HepG2 (cell line): ENCODE data around the gene ACSM6. TPM values are rescaled to one million over a fixed set of nuclear protein-coding genes. Genes with fewer than 3 reads are reported as not detected.

Experiments used
- ATAC-seq: fragments of 200-7000 bp; cut with Tn5 transposase; 3 replicates; pipeline ENCODE4 v1.9.1; 2020; ENCODE audit warnings: mild to moderate bottlenecking, moderate library complexity
- BruUV-seq: library from RNA; stranded (reverse); fragments of 400-500 nt; replicated peaks from 2 replicates; lab custom pipeline; 2021; lab: Mats Ljungman, UMichigan
- CTCF ChIA-PET: fragments of 300-600 bp; formaldehyde crosslinking; extraction: SDS; loops from one replicate; lab custom pipeline; 2021; ENCODE audit warnings: low total read pairs, inconsistent platforms, low intra/inter-chr PET ratio; lab: Yijun Ruan, JAX
- POLR2A ChIA-PET: fragments of 350-600 bp; sonication (Branson Sonifier 250); formaldehyde crosslinking; loops from one replicate; lab custom pipeline; 2020; ENCODE audit warnings: antibody characterized with exemption, inconsistent platforms; lab: Yijun Ruan, JAX
- DNase-seq: peaks from one replicate; pipeline ENCODE4 v3.0.0-alpha.2; 2015; ENCODE audit warnings: low spot score
- FAIRE-seq: peaks from 3 replicates; lab custom pipeline; 2011; peaks lifted over from hg19 to GRCh38; lab: Jason Lieb, UNC
- H2AFZ ChIP-seq: one replicate; pipeline ENCODE4 v1.6.1; 2011; ENCODE audit warnings: low read length, inconsistent platforms
- H3K27ac ChIP-seq: fragments of 300-600 bp; 3 replicates; pipeline ENCODE4 v1.8.0; 2011; ENCODE audit warnings: mixed run types, mild to moderate bottlenecking, mixed read lengths, low read length, inconsistent platforms; ENCODE audit not compliant: insufficient read depth; ENCODE audit errors: extremely low read length
- H3K27me3 ChIP-seq, 2 experiments: fragments of 200-600 bp in 1 of 2; 2 replicates in 1 of 2; 3 replicates in 1 of 2; pipeline versions ENCODE4 v1.6.0 to v1.8.0; 2011; ENCODE audit warnings: low read length in 2 of 2, mild to moderate bottlenecking in 2 of 2, moderate library complexity in 2 of 2, inconsistent platforms in 1 of 2; ENCODE audit not compliant: insufficient read depth in 2 of 2, control insufficient read depth in 1 of 2
- H3K36me3 ChIP-seq, 2 experiments: fragments of 200-600 bp in 1 of 2; replicated peaks in 1 of 2; 2 replicates in 1 of 2; 3 replicates in 1 of 2; pipeline versions ENCODE4 v1.5.1 to v1.8.0; 2011; ENCODE audit warnings: low read length in 2 of 2, inconsistent platforms in 1 of 2; ENCODE audit not compliant: insufficient read depth in 2 of 2, control insufficient read depth in 1 of 2
- H3K4me1 ChIP-seq: 2 replicates; pipeline ENCODE4 v1.5.1; 2012; ENCODE audit warnings: low read length, inconsistent platforms; ENCODE audit not compliant: insufficient read depth
- H3K4me2 ChIP-seq: 2 replicates; pipeline ENCODE4 v1.6.0; 2011; ENCODE audit warnings: low read depth, low read length, inconsistent platforms
- H3K4me3 ChIP-seq, 3 experiments: fragments of 200-600 bp in 1 of 3; sonication (generic), shearing (Covaris generic) in 1 of 3; replicated peaks in 1 of 3; 2 replicates each; pipeline ENCODE4 v1.5.1; 2011 to 2016; ENCODE audit warnings: low read length in 3 of 3, inconsistent platforms in 2 of 3, low read depth in 2 of 3, mild to moderate bottlenecking in 2 of 3, control low read depth in 1 of 3, mixed read lengths in 1 of 3; ENCODE audit not compliant: insufficient read depth in 1 of 3
- H3K79me2 ChIP-seq: one replicate; pipeline ENCODE4 v1.6.1; 2011; ENCODE audit warnings: low read length, inconsistent platforms; ENCODE audit not compliant: insufficient read depth
- H3K9ac ChIP-seq: 2 replicates; pipeline ENCODE4 v1.6.0; 2011; ENCODE audit warnings: mild to moderate bottlenecking, low read depth, low read length, inconsistent platforms; ENCODE audit not compliant: insufficient read depth
- H3K9me3 ChIP-seq: 2 replicates; pipeline ENCODE4 v1.5.1; 2012; ENCODE audit warnings: mild to moderate bottlenecking, low read length
- H4K20me1 ChIP-seq: 2 replicates; pipeline ENCODE4 v1.6.0; 2011; ENCODE audit warnings: inconsistent platforms, mild to moderate bottlenecking, low read length, moderate library complexity; ENCODE audit not compliant: insufficient read depth
- KAT8 ChIP-seq: IDR thresholded peaks from 2 replicates; pipeline ENCODE4 v1.6.1; 2016; ENCODE audit warnings: missing genetic modification reagents, missing compliant biosample characterization
- WGBS: methylation state at CpG from one replicate; pipeline ENCODE4 v1.1.6; 2017; ENCODE audit warnings: low lambda C conversion rate; 5-methylcytosine and 5-hydroxymethylcytosine counted together
- in situ Hi-C: cut with HindIII; loops from 2 replicates; pipeline ENCODE4 v1.10.0; 2017; ENCODE audit warnings: low pct_unique_long_range_greater_than_20kb; ENCODE audit not compliant: extremely low pct_ligation_motif_present
- intact Hi-C: fragments of 100-400 bp; cut with micrococcal nuclease; formaldehyde crosslinking; loops from one replicate; pipeline ENCODE4 v1.10.0; 2022; ENCODE audit not compliant: unreplicated experiment
- polyA plus RNA-seq, 8 experiments: library from polyadenylated mRNA; depleted of rRNA in 3 of 8; stranded (reverse) in 7 of 8; unstranded in 1 of 8; fragments of >200 nt; fragmentation: Illumina TruSeq in 4 of 8; extraction: Trizol in 4 of 8; gene quantifications; 2 replicates each; pipeline versions ENCODE4 v1.2.1 to v1.2.3, GENCODE V29; 2011 to 2016; ENCODE audit warnings: low read depth in 4 of 8, missing spikeins in 1 of 8, mixed read lengths in 1 of 8; ENCODE audit not compliant: insufficient read depth in 1 of 8
- total RNA-seq, 5 experiments: library from RNA; depleted of rRNA; stranded (reverse); fragments of >200 nt; fragmentation: Illumina TruSeq; extraction: Trizol; gene quantifications; 2 replicates each; pipeline ENCODE4 v1.2.3, GENCODE V29; 2016; ENCODE audit warnings: low read depth in 1 of 5
- TF ChIP-seq, protein P1 (sequence below): sonication (generic); formaldehyde crosslinking; IDR thresholded peaks from 2 replicates; pipeline ENCODE4 v1.4.0; 2020; ENCODE audit warnings: mild to moderate bottlenecking, missing genetic modification reagents, borderline replicate concordance
- TF ChIP-seq, protein P2 (sequence below): IDR thresholded peaks from 2 replicates; pipeline ENCODE4 v1.6.1; 2016; ENCODE audit warnings: control low read depth
- TF ChIP-seq, protein P3 (sequence below), 2 experiments: fragments of 450-650 bp in 1 of 2; sonication (generic) in 1 of 2; formaldehyde crosslinking in 1 of 2; IDR thresholded peaks; 2 replicates each; pipeline versions ENCODE4 v1.6.1 to v1.8.0; 2016 to 2022; ENCODE audit warnings: antibody characterized with exemption in 1 of 2, mild to moderate bottlenecking in 1 of 2, missing genetic modification reagents in 1 of 2

Gene ACSM6
- total and polyA plus RNA-seq, 2 of the 13 experiments (the other 11 are each of a cell fraction or from before 2014, with no cell fraction given) = not detected

- TF ChIP-seq, protein P1, sequence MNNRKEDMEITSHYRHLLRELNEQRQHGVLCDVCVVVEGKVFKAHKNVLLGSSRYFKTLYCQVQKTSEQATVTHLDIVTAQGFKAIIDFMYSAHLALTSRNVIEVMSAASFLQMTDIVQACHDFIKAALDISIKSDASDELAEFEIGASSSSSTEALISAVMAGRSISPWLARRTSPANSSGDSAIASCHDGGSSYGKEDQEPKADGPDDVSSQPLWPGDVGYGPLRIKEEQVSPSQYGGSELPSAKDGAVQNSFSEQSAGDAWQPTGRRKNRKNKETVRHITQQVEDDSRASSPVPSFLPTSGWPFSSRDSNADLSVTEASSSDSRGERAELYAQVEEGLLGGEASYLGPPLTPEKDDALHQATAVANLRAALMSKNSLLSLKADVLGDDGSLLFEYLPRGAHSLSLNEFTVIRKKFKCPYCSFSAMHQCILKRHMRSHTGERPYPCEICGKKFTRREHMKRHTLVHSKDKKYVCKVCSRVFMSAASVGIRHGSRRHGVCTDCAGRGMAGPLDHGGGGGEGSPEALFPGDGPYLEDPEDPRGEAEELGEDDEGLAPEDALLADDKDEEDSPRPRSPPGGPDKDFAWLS (CRISPR knock-in tag) = no peak
- TF ChIP-seq, protein P2, sequence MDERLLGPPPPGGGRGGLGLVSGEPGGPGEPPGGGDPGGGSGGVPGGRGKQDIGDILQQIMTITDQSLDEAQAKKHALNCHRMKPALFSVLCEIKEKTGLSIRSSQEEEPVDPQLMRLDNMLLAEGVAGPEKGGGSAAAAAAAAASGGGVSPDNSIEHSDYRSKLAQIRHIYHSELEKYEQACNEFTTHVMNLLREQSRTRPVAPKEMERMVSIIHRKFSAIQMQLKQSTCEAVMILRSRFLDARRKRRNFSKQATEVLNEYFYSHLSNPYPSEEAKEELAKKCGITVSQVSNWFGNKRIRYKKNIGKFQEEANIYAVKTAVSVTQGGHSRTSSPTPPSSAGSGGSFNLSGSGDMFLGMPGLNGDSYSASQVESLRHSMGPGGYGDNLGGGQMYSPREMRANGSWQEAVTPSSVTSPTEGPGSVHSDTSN (CRISPR knock-in tag) = no peak
Measured at GRCh38 chr10:95208702-95209391, 14.8 kb downstream of the ACSM6 start (continued).

DNA sequence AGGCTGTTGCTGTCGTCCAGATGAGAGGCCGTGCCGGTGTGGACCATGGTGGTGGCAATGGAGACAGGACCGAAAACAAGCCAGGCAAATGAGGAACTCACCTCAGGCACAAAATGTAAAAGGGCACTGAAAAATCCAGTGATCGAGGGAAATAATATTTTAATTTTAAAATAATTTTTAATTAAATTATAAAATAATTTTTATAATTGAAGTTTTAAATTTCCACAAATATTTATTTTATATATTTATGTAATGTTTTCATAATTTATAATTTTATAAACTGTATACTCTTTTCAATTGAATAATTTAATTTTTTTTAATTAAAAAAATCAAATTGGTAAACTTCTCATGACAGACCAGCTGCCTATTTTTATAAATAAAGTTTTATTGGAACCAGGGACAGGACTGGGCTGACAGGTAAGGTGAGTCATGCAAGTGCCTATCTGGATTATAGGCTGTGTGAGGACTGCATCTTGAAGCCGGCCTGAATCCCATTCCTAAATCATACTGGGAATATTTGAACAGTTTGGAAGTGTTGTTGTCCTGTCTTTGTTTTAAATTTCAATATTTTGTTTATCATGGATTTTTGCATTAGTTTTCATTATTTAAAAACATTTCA is 15.6 kb downstream of the ACSM6 start:
- Histone ChIP-seq H3K4me1 (no peaks in the 10 kb centered on the region), H3K27me3 (no peaks in the 10 kb centered on the region), H3K79me2 (no peaks in the 10 kb centered on the region), H3K4me2 (no peak overlapping the region), H3K4me3 (no peak overlapping the region), H3K9ac (no peak overlapping the region), H3K36me3 (no peaks in the 10 kb centered on the region), H4K20me1 (no peaks in the 10 kb centered on the region), H2AFZ (peak overlapping the region; percentile 54), H3K9me3 (no peaks in the 10 kb centered on the region), H3K27ac (no peak overlapping the region)
- CTCF ChIA-PET = no interaction called here
- DNase-seq (no peak), FAIRE-seq (no peak), ATAC-seq (no peak)
- in situ Hi-C loops = no loop called here
- BruUV-seq = no TSS peak
- TF ChIP-seq, protein P3, sequence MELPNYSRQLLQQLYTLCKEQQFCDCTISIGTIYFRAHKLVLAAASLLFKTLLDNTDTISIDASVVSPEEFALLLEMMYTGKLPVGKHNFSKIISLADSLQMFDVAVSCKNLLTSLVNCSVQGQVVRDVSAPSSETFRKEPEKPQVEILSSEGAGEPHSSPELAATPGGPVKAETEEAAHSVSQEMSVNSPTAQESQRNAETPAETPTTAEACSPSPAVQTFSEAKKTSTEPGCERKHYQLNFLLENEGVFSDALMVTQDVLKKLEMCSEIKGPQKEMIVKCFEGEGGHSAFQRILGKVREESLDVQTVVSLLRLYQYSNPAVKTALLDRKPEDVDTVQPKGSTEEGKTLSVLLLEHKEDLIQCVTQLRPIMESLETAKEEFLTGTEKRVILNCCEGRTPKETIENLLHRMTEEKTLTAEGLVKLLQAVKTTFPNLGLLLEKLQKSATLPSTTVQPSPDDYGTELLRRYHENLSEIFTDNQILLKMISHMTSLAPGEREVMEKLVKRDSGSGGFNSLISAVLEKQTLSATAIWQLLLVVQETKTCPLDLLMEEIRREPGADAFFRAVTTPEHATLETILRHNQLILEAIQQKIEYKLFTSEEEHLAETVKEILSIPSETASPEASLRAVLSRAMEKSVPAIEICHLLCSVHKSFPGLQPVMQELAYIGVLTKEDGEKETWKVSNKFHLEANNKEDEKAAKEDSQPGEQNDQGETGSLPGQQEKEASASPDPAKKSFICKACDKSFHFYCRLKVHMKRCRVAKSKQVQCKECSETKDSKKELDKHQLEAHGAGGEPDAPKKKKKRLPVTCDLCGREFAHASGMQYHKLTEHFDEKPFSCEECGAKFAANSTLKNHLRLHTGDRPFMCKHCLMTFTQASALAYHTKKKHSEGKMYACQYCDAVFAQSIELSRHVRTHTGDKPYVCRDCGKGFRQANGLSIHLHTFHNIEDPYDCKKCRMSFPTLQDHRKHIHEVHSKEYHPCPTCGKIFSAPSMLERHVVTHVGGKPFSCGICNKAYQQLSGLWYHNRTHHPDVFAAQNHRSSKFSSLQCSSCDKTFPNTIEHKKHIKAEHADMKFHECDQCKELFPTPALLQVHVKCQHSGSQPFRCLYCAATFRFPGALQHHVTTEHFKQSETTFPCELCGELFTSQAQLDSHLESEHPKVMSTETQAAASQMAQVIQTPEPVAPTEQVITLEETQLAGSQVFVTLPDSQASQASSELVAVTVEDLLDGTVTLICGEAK (IDR thresholded peaks at IDR 0.05) = peak; percentile 16; the same call in 1 of the 2 replicates
- TF ChIP-seq, protein P3 (CRISPR knock-in tag; IDR thresholded peaks at IDR 0.05) = no peak
- TF ChIP-seq KAT8 (CRISPR knock-in tag) = no peak
- intact Hi-C loops = no loop called here
- WGBS = 95% methylated on average over 6 of the region's 6 CpGs
- POLR2A ChIA-PET = no interaction called here
